Endodermal cell (in vitro differentiated cells): Measurements from ENCODE around the gene DUS2. TPM values are rescaled to one million over a fixed set of nuclear protein-coding genes. Genes with fewer than 3 reads are reported as not detected.

Source experiments
- DNase-seq: peaks from one replicate; pipeline ENCODE4 v3.0.0-alpha.2; 2017
- H3K27ac ChIP-seq: 2 replicates; pipeline ENCODE4 v1.5.1; 2013; ENCODE audit warnings: mild to moderate bottlenecking, low read depth, low read length, moderate library complexity
- H3K27me3 ChIP-seq: 2 replicates; pipeline ENCODE4 v1.6.1; 2013; ENCODE audit warnings: mild to moderate bottlenecking, low read length, moderate library complexity; ENCODE audit not compliant: insufficient read depth, control insufficient read depth, poor library complexity, severe bottlenecking
- H3K36me3 ChIP-seq: 2 replicates; pipeline ENCODE4 v1.7.0; 2013; ENCODE audit warnings: mild to moderate bottlenecking, low read length, moderate library complexity; ENCODE audit not compliant: control insufficient read depth, insufficient read depth
- H3K4me1 ChIP-seq: one replicate; pipeline ENCODE4 v1.7.0; 2013; ENCODE audit warnings: low read length; ENCODE audit not compliant: control insufficient read depth, insufficient read depth
- H3K4me3 ChIP-seq: 2 replicates; pipeline ENCODE4 v1.5.1; 2013; ENCODE audit warnings: mild to moderate bottlenecking, low read length, moderate library complexity
- H3K9ac ChIP-seq: 2 replicates; pipeline ENCODE4 v1.6.1; 2013; ENCODE audit warnings: mild to moderate bottlenecking, low read length, moderate library complexity; ENCODE audit not compliant: poor library complexity, severe bottlenecking; ENCODE audit errors: extremely low read depth
- H3K9me3 ChIP-seq: 2 replicates; pipeline ENCODE4 v1.6.1; 2013; ENCODE audit warnings: mild to moderate bottlenecking, low read length, moderate library complexity; ENCODE audit not compliant: control insufficient read depth
- H3K27ac Mint-ChIP-seq: 2 replicates; pipeline ENCODE4 v1.8.0; 2020; ENCODE audit warnings: mixed read lengths
- H3K27me3 Mint-ChIP-seq: 2 replicates; pipeline ENCODE4 v1.8.0; 2021; ENCODE audit warnings: mild to moderate bottlenecking, mixed read lengths; ENCODE audit not compliant: insufficient read depth
- H3K36me3 Mint-ChIP-seq: 2 replicates; pipeline ENCODE4 v1.8.0; 2020; ENCODE audit warnings: low read depth, mixed read lengths
- H3K4me1 Mint-ChIP-seq: 2 replicates; pipeline ENCODE4 v1.8.0; 2020; ENCODE audit warnings: mixed read lengths
- H3K4me3 Mint-ChIP-seq: 2 replicates; pipeline ENCODE4 v1.8.0; 2020; ENCODE audit warnings: mild to moderate bottlenecking, moderate library complexity, mixed read lengths
- H3K9me3 Mint-ChIP-seq: 2 replicates; pipeline ENCODE4 v1.8.0; 2020; ENCODE audit warnings: mild to moderate bottlenecking, mixed read lengths
- WGBS, 2 experiments: methylation state at CpG; one replicate each; pipeline versions ENCODE4 v1.1.5 to v1.1.7; 2013; ENCODE audit warnings: missing lambda C conversion rate in 2 of 2, mixed read lengths in 1 of 2; ENCODE audit not compliant: insufficient coverage in 1 of 2, insufficient read length in 1 of 2; 5-methylcytosine and 5-hydroxymethylcytosine counted together
- total RNA-seq, 2 donors: library from RNA; stranded (reverse); fragmentation: NEBNext Ultra II Directional in 1 of 2; extraction: Animal tissue kit (Norgen Biotek cat#: 25700) in 1 of 2; gene quantifications; 2 replicates in 1 of 2; 3 replicates in 1 of 2; pipeline ENCODE4 v1.2.1, GENCODE V29; 2021
- TF ChIP-seq, protein P1 (sequence below): fragments of 200-600 bp; sonication (generic); conservative IDR thresholded peaks from 2 replicates; pipeline ENCODE4 v1.5.0; 2021; ENCODE audit warnings: antibody characterized with exemption, mild to moderate bottlenecking

DUS2 gene
- total RNA-seq, 2 donors from 2014 or later: 23.4 to 24.0 TPM

DNA sequence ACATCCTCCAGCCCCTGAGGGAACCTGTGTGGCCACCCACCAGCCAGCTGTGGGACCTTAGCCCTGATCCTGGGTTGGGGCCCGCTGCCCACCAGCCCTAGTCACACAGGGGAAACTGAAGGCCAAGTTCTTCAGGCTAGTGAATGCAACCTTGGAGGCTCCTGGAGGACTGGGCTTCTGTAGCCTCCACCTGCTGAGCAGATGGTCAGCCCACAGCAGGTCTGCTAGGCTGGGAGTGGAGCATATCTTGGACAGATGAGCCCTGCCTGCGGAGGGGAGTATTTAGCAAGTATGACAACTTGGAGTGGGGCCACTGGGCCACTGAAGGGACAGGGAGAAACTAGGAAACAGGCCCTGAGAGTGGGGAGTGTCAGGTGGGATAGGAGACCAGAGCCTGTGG lies 46.9 kb upstream of the DUS2 start:
- WGBS, 2 experiments: 83 to 90% methylated on average over 1 to 2 of the region's 2 CpGs
- Histone ChIP-seq H3K4me1 (no peaks in the 10 kb centered on the region), H3K9ac (no peak overlapping the region), H3K27ac (no peak overlapping the region), H3K9me3 (no peaks in the 10 kb centered on the region), H3K27me3 (peaks cover 15% of the 10 kb centered on the region), H3K4me3 (no peak overlapping the region), H3K36me3 (no peaks in the 10 kb centered on the region)
- TF ChIP-seq, protein P1, sequence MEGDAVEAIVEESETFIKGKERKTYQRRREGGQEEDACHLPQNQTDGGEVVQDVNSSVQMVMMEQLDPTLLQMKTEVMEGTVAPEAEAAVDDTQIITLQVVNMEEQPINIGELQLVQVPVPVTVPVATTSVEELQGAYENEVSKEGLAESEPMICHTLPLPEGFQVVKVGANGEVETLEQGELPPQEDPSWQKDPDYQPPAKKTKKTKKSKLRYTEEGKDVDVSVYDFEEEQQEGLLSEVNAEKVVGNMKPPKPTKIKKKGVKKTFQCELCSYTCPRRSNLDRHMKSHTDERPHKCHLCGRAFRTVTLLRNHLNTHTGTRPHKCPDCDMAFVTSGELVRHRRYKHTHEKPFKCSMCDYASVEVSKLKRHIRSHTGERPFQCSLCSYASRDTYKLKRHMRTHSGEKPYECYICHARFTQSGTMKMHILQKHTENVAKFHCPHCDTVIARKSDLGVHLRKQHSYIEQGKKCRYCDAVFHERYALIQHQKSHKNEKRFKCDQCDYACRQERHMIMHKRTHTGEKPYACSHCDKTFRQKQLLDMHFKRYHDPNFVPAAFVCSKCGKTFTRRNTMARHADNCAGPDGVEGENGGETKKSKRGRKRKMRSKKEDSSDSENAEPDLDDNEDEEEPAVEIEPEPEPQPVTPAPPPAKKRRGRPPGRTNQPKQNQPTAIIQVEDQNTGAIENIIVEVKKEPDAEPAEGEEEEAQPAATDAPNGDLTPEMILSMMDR: no peak
- Mint-ChIP-seq H3K27ac (no peak overlapping the region), H3K4me3 (no peak overlapping the region), H3K9me3 (no peaks in the 10 kb centered on the region), H3K27me3 (peaks cover 13% of the 10 kb centered on the region), H3K36me3 (no peaks in the 10 kb centered on the region), H3K4me1 (no peaks in the 10 kb centered on the region)
- DNase-seq: peak; percentile 37

DNA sequence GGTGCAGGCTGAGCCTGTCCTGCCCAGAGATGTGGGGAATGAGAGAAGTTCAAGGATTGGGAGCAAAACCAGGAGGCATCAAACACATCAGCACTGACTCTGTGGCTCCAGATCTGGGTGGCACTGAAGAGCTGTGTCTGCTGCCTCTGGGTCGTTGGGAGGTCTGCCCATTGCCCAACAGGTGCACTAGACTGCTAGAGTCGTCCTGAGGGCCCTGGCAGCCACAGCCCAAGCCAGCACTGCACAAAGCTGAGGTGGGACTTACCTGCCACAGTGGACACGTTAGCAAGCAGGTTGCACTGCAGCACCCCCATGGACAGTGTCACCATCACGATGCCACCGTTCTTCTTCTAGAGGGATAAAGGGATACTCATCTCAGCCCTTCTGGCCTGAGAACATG lies 46.1 kb upstream of the DUS2 start:
- WGBS, 2 experiments: 78 to 79% methylated on average over 4 to 5 of the region's 5 CpGs
- Mint-ChIP-seq H3K4me3 (no peak overlapping the region), H3K4me1 (no peaks in the 10 kb centered on the region), H3K27ac (no peak overlapping the region), H3K9me3 (no peaks in the 10 kb centered on the region), H3K36me3 (no peaks in the 10 kb centered on the region), H3K27me3 (peaks cover 12% of the 10 kb centered on the region)
- Histone ChIP-seq H3K27ac (no peak overlapping the region), H3K9ac (no peak overlapping the region), H3K4me1 (no peaks in the 10 kb centered on the region), H3K4me3 (no peak overlapping the region), H3K27me3 (peaks cover 15% of the 10 kb centered on the region), H3K9me3 (no peaks in the 10 kb centered on the region), H3K36me3 (no peaks in the 10 kb centered on the region)
- DNase-seq: no peak
- TF ChIP-seq, protein P1: no peak

DNA sequence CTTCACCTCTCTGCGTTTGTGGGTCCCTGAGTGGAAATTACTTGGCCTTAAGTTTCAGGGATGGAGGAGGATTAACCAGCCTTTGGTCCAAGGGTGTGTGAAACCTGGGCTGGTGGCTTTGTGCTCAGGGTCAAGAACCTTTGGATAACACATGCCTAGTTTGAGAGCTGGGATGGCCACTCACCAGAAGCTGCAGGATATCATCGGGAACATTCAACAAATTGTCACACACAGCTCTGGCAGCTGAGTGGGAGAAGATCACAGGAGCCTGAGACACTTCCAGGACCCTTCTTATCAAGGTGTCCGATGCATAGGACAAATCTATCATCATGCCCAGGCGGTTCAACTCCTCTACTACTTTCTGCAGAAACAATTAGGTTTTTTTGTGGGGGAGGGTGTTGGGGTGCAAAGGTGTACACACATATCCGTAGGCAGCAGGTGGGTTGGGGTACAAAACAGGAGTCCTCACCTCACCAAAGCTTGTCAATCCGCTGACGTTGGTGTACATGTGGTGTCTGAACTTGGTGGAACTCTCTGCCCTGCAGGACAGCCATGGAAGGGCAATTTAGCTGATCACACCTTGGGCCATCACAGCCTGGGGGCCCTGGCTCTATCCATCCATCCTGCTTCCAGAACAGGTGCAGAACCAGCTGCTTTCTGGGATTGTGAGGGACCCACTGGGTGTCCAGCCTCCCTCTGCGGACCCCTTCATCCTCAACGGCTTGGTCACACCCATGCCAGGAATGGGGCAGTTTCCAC lies 45.4 kb upstream of the DUS2 start:
- Histone ChIP-seq H3K27ac (no peak overlapping the region), H3K9ac (no peak overlapping the region), H3K36me3 (no peaks in the 10 kb centered on the region), H3K4me3 (no peak overlapping the region), H3K4me1 (no peaks in the 10 kb centered on the region), H3K9me3 (no peaks in the 10 kb centered on the region), H3K27me3 (peaks cover 15% of the 10 kb centered on the region)
- peaks cover 3% of the 10 kb centered on the region for H3K9me3 Mint-ChIP-seq
- H3K27ac Mint-ChIP-seq: no peak overlapping the region
- H3K4me3 Mint-ChIP-seq: no peak overlapping the region
- 68 to 87% methylated on average over 3 to 9 of the region's 9 CpGs for WGBS, 2 experiments
- TF ChIP-seq, protein P1: peak; percentile 26
- H3K36me3 Mint-ChIP-seq: no peaks in the 10 kb centered on the region
- DNase-seq: no peak
- H3K4me1 Mint-ChIP-seq: no peaks in the 10 kb centered on the region
- peaks cover 13% of the 10 kb centered on the region for H3K27me3 Mint-ChIP-seq
